Measurements from ENCODE around the gene TSGA10IP. TPM values are rescaled to one million over a fixed set of nuclear protein-coding genes. Genes with fewer than 3 reads are reported as not detected.

Gene TSGA10IP
- total RNA-seq, 3 donors from 2014 or later, result 0.19 TPM; not detected in 2

DNA sequence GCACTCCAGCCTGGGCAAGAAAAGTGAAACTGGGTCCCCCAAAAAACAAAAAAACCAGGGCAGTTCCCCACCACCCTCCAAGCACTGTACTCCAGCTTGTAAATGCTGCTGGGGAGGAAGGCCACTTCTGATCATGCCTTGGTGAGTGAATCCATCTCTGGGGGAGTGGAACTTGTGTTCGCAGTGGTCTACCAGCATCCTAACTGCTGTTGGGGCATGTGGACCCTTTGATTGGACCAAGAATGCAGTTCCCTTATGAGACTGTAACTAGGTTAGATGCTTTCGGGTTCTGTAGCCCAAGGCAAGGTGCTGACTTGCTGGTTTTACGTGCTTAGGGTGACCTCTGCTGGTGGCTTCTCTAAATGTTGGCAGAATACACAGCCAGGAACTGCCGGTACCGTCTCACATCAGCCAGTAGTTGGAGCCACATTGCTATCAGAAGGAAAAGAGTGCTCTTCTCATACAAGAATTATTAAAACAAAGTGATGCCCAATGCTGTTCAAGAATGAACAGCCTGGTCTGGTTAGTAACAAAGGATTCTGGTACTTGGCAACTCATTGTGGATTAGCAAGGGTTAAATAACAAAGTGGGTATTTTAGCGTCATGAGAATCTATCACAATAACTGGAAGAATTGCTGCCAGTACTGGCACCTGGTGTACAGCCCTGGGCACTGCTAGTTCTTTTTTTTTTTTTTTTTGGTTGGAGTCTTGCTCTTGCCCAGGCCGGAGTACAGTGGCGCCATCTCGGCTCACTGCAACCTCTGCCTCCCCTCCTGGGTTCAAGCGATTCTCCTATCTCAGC lies 43.7 kb downstream of the TSGA10IP start:
- intact Hi-C loops (cut with DNase I, micrococcal nuclease), result loop anchor here (10.0 kb wide), 1 partner anchor 104 kb away; the partner anchor contains the start of gene FIBP (in 2 of the 2)
- peaks cover 3% of the 10 kb centered on the region for H3K4me1 ChIP-seq (ENCODE audit: low read depth)
- TF ChIP-seq, protein P1, sequence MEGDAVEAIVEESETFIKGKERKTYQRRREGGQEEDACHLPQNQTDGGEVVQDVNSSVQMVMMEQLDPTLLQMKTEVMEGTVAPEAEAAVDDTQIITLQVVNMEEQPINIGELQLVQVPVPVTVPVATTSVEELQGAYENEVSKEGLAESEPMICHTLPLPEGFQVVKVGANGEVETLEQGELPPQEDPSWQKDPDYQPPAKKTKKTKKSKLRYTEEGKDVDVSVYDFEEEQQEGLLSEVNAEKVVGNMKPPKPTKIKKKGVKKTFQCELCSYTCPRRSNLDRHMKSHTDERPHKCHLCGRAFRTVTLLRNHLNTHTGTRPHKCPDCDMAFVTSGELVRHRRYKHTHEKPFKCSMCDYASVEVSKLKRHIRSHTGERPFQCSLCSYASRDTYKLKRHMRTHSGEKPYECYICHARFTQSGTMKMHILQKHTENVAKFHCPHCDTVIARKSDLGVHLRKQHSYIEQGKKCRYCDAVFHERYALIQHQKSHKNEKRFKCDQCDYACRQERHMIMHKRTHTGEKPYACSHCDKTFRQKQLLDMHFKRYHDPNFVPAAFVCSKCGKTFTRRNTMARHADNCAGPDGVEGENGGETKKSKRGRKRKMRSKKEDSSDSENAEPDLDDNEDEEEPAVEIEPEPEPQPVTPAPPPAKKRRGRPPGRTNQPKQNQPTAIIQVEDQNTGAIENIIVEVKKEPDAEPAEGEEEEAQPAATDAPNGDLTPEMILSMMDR (IDR thresholded peaks at IDR 0.05), result peak; percentile 71
- H3K4me3 ChIP-seq, result no peak overlapping the region
- H3K9me3 ChIP-seq, result no peaks in the 10 kb centered on the region
- peak; percentile 100 for ATAC-seq
- H3K36me3 ChIP-seq (ENCODE audit: low read depth), result no peaks in the 10 kb centered on the region
- peak; percentile 66 to 99 (median 81) for DNase-seq

DNA sequence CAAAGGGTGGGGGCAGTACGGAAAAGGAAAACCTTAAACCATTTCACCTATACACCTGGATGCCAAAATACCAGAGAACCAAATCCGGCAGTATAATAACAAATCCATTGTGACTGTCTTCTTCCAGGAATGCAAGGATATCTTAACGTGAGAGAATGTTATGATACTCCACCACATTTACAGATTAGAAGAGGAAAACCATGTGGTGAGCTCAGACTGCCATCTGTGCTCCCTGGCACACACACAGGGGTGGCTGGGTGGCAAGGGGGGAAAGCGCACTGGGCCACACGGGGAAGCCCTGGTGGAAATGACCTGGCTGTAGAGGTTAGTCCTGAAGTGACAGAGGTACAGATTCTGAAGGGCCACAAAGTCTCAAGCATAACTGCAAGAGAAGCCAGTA lies 46.8 kb downstream of the TSGA10IP start:
- no peak for ATAC-seq
- Histone ChIP-seq H3K4me3 (no peak overlapping the region), H3K4me1 (ENCODE audit: low read depth) (peaks cover 3% of the 10 kb centered on the region), H3K9me3 (no peaks in the 10 kb centered on the region), H3K36me3 (ENCODE audit: low read depth) (no peaks in the 10 kb centered on the region)
- intact Hi-C loops (cut with DNase I, micrococcal nuclease), result no loop called here
- TF ChIP-seq, protein P1 (IDR thresholded peaks at IDR 0.05), result no peak
- no peak for DNase-seq

DNA sequence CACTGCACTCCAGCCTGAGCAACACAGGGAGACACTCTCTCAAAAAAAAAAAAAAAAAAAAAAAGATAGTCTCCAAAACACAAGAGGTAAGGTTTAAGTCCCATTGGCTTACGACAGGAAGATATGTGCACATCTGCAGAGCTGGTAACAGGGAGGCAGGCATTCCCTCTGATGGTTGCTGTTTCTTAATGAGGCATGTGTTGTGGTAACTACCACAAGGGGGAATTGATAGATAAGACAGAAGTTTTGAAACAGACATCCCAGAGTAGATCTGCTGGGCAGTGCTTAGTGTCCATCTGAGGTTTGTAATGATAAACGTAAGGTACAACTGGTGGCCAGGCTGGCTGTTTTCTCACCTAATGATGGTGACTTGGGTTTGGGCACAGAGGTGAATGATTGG lies 52.0 kb downstream of the TSGA10IP start:
- TF ChIP-seq, protein P1 (IDR thresholded peaks at IDR 0.05), result no peak
- intact Hi-C loops (cut with DNase I, micrococcal nuclease), result no loop called here
- ATAC-seq (no peak), DNase-seq (no peak)
- H3K4me1 ChIP-seq (ENCODE audit: low read depth), result peaks cover 11% of the 10 kb centered on the region
- H3K36me3 ChIP-seq (ENCODE audit: low read depth), result no peaks in the 10 kb centered on the region
- no peaks in the 10 kb centered on the region for H3K9me3 ChIP-seq
- H3K4me3 ChIP-seq, result no peak overlapping the region

DNA sequence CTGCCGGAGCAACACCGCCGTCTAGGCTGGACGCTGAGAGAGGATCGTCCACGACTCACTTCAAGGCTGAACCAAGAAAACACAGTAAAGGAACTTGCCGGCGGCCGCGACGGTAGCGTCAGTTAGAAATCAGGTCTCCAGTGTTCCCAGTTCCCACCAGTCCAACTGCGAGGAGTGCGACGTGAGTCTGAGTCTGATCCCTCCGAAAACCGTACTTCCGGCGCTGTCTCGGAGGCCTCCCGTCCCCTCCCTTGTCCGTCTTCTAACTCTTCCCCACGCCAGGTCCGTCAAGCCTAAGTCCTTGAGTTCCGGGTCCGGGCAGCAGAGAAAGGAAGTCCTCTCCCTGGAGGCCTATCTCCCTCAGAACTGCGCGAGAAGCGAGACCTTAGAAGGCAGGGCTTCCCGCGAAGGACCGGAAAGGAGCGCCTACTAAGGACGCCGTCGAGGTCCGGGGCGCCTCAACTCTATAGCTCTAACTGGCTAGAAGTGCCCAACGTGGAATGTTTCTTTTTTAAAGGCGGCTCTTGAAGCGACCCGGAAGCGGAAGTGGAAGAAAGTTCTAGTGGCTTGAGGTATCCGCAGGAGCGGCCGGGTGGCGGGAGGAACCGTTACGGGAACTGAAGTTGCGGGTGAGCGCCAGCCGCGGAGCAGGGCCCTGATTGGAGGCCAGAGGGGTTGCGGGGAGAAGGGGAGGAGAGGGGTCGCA lies 56.8 kb downstream of the TSGA10IP start, which contains the start of the genes BANF1 and EIF1AD:
Gene BANF1 (plus strand): TSS at position 562 of the 706 bp plus-strand sequence. CDS start 748 bp downstream, outside the sequence.
Gene EIF1AD (minus strand): TSS at position 216 of the 706 bp plus-strand sequence. CDS start 1,768 bp downstream, outside the sequence.
- intact Hi-C loops (cut with DNase I, micrococcal nuclease), result no loop called here
- peaks cover 19% of the 10 kb centered on the region for H3K4me1 ChIP-seq (ENCODE audit: low read depth)
- DNase-seq (peak; percentile 93 to 95 (median 94)), ATAC-seq (peak; percentile 96)
- H3K4me3 ChIP-seq, result peak within 1 kb of the TSS; percentile 70
- TF ChIP-seq, protein P1 (IDR thresholded peaks at IDR 0.05), result no peak
- no peaks in the 10 kb centered on the region for H3K36me3 ChIP-seq (ENCODE audit: low read depth)
- no peaks in the 10 kb centered on the region for H3K9me3 ChIP-seq

DNA sequence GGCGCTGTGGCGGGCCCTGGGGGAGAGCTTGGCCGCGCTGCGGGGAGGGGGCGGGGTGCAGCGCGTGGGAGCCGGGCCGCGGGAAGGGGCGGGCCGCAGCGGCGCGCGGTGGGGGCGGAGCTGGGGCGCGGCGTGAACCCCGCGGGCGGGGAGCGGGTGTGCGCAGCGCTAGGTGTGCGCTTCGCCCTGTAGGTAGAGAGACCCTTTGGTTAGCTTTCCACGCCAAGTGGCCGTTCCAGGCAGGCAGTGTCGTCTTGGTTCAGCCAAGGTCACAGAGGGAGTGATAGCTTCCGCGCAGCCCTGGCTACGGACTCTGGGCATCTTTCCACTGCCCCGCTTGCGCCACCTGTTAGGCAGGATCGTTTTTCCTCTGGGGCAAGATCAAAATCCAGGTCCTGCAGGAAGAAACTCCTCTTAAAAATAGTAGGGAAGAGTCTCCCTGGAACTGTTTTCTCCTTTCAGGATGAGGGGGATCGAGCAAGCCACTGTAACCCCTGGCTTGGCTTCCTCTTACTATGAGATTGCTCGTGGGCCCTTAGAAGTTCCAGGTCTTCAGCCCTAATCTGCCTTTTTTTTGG lies 57.5 kb downstream of the TSGA10IP start:
- TF ChIP-seq, protein P1 (IDR thresholded peaks at IDR 0.05), result no peak
- Histone ChIP-seq H3K4me3 (peak overlapping the region; percentile 70), H3K4me1 (ENCODE audit: low read depth) (peaks cover 19% of the 10 kb centered on the region), H3K9me3 (no peaks in the 10 kb centered on the region), H3K36me3 (ENCODE audit: low read depth) (no peaks in the 10 kb centered on the region)
- peak; percentile 84 for ATAC-seq
- intact Hi-C loops (cut with DNase I, micrococcal nuclease), result no loop called here
- peak in 1 of 3 donors; percentile 71 for DNase-seq

Measured in mucosa of descending colon (tissue), 3 donors.